ENCODE measurements around the gene SLC35F6.
"Not testable (repeated sequence)": the region's sequence is repeated elsewhere in the genome, so short reads cannot be mapped to it uniquely, and the experiment has no call there.

The SLC35F6 gene

DNA sequence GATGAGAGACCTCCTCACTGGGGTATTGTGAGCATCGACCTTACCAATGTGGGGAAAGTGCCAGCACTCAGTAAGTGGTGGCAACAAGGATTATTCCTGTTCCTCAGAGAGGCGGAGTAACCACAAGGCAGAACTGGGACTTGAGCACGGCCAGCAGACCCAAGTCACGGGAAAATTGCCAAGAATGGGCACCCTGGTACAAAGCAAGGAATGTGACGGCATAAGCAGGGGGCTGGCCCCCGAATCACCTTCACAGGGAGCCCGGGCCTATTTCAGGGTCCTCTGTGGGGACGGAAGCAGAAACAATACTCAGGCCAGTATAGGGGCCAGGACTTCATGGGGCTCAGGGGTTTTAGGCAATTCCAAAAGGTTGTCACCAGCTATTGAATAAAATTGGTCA is 47.2 kb downstream of the SLC35F6 start:
- Histone ChIP-seq H3K27ac (no peak overlapping the region), H3K4me3 (ENCODE audit: low read depth, low read length) (no peak overlapping the region), H3K27me3 (replicated peaks) (peaks cover 2% of the 10 kb centered on the region), H3K36me3 (replicated peaks) (no peaks in the 10 kb centered on the region)
- in situ Hi-C loops (cut with HindIII; ENCODE audit: low pct_ligation_motif_present, low sequenced_read_pairs), result no loop called here
- DNase-seq, result no peak
- TF ChIP-seq, protein P1, sequence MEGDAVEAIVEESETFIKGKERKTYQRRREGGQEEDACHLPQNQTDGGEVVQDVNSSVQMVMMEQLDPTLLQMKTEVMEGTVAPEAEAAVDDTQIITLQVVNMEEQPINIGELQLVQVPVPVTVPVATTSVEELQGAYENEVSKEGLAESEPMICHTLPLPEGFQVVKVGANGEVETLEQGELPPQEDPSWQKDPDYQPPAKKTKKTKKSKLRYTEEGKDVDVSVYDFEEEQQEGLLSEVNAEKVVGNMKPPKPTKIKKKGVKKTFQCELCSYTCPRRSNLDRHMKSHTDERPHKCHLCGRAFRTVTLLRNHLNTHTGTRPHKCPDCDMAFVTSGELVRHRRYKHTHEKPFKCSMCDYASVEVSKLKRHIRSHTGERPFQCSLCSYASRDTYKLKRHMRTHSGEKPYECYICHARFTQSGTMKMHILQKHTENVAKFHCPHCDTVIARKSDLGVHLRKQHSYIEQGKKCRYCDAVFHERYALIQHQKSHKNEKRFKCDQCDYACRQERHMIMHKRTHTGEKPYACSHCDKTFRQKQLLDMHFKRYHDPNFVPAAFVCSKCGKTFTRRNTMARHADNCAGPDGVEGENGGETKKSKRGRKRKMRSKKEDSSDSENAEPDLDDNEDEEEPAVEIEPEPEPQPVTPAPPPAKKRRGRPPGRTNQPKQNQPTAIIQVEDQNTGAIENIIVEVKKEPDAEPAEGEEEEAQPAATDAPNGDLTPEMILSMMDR (IDR thresholded peaks at IDR 0.05; ENCODE audit: low read depth, low read length, missing control alignments), result no peak

DNA sequence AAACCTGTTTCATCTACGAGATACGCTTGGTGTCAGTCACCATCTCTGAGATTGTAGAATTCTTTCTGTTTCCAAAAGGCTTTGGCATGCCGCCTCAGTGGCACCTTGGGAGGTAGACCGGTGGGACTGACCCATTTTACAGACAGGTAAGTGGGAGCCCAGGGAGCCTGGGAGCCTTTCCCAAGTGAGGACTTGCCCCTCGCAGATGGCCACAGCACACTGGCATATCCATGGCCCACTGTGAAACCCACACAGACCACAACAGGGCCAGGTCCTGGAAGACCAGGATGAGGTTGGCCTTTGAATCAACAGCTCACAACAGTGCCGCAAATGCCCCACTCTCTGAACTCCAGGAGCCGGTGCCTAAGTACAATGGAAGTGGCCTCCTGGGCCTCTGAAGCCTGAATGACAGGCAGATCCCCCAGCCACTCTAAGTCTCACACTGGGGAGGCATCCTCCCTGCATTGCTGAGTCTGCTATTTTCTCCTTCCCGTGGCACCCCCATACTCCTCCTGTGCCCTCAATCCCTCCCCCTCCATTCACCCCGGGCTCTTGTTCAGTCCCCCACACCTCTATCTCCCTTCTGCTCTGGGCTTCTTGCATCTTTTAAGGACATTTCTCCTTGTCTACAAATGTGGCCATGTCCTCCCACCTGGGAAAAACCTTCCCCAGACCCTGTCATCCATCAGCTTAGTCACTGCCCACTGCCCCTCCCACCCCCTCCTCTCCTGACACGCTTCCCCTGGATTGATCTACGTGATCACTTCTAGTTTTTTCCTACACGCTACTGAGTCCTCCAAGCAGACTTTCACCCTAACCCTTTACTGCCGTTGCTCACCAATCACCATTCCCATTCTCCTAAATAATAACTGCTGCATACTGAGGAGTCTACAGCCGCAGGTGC is 48.0 kb downstream of the SLC35F6 start:
- Histone ChIP-seq H3K36me3 (replicated peaks) (no peaks in the 10 kb centered on the region), H3K27me3 (replicated peaks) (peaks cover 2% of the 10 kb centered on the region), H3K4me3 (ENCODE audit: low read depth, low read length) (no peak overlapping the region), H3K27ac (no peak overlapping the region)
- no peak for DNase-seq
- TF ChIP-seq, protein P1 (IDR thresholded peaks at IDR 0.05; ENCODE audit: low read depth, low read length, missing control alignments), result no peak
- in situ Hi-C loops (cut with HindIII; ENCODE audit: low pct_ligation_motif_present, low sequenced_read_pairs), result no loop called here

DNA sequence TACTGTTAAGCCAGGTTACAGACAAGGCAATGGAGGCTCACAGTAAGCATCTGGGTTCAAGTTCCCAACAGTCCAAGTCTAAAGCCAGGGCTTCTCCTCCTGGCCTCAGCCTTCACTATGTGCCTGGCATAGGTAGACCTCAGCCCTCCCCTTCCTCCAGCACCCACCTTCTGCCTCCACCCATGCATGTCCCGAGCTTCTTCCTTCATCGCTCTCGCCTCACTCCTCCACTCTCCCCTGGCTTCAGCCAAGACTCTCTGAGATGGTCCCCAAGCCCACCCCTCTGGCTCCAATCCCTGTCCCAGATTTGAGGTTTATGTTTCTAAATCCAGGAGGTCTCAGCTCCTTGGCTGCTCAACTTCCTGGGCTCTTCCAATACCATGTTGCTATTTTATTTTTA is 48.6 kb downstream of the SLC35F6 start:
- Histone ChIP-seq H3K4me3 (ENCODE audit: low read depth, low read length) (no peak overlapping the region), H3K27me3 (replicated peaks) (peaks cover 2% of the 10 kb centered on the region), H3K27ac (no peak overlapping the region), H3K36me3 (replicated peaks) (no peaks in the 10 kb centered on the region)
- TF ChIP-seq, protein P1 (IDR thresholded peaks at IDR 0.05; ENCODE audit: low read depth, low read length, missing control alignments), result no peak
- no peak for DNase-seq
- in situ Hi-C loops (cut with HindIII; ENCODE audit: low pct_ligation_motif_present, low sequenced_read_pairs), result no loop called here

DNA sequence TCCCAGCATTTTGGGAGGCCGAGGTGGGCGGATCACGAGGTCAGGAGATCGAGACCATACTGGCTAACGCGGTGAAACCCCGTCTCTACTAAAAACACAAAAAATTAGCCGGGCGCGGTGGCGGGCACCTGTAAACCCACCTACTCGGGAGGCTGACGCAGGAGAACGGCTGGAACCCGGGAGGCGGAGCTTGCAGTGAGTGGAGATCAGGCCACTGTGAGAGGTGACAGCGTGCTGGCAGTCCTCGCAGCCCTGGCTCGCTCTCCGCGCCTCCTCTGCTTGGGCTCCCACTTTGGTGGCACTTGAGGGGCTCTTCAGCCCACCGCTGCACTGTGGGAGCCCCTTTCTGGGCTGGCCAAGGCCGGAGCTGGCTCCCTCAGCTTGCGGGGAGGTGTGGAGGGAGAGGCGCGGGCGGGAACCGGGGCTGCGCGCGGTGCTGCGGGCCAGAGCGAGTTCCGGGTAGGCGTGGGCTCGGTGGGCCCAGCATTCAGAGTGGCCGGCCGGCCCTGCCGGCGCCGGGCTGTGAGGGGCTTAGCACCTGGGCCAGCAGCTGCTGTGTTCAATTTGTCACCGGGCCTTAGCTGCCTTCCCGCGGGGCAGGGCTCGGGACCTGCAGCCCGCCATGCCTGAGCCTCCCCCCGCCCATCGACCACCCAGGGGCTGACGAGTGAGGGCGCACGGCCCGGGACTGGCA is 50.1 kb downstream of the SLC35F6 start:
- in situ Hi-C loops (cut with HindIII; ENCODE audit: low pct_ligation_motif_present, low sequenced_read_pairs); H3K27me3 ChIP-seq (replicated peaks); H3K4me3 ChIP-seq (ENCODE audit: low read depth, low read length); H3K27ac ChIP-seq; DNase-seq; H3K36me3 ChIP-seq (replicated peaks): not testable (repeated sequence)

DNA sequence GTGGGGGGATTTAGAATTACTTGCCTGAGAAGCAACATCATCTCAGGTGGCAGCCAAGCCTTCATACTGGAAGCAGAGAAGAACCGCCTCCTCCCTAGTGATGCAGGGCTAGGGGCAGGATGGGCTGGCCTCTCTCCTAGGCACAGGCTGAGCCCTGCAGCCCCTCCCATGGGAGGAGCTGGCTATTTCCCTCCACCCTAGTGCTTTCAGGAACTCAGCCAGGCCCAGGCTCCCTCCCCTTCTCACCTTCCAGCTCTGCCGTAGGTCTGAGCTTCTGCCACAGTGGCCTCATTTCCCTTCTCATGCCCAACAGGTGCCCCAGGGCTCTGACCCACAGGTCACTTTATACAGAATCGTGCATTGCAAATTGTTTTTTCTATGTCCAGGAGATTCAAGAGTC is 52.8 kb downstream of the SLC35F6 start:
- in situ Hi-C loops (cut with HindIII; ENCODE audit: low pct_ligation_motif_present, low sequenced_read_pairs), result no loop called here
- DNase-seq, result no peak
- peaks cover 2% of the 10 kb centered on the region for H3K27me3 ChIP-seq (replicated peaks)

DNA sequence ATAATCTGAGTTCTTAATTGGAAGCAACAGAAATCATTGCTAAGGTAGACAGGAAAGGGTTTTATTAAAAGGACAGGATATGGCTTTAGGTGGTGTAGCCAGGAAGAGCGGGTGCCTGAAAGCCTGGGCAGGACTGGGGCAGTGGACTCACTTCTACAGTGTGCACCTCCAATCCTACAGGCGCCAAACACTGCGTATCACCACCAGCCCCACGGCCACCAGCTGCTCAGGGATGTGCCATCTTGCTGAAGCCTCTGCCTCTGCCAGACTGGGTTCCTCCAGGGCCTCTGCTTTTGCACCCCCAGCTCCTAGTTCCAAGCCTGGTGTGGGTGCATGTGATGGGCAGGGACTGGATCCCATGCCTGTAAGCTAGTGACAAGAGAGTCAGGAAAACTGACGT is 54.2 kb downstream of the SLC35F6 start:
- H3K27ac ChIP-seq, result no peak overlapping the region
- H3K27me3 ChIP-seq (replicated peaks), result peaks cover 2% of the 10 kb centered on the region
- TF ChIP-seq, protein P1 (IDR thresholded peaks at IDR 0.05; ENCODE audit: low read depth, low read length, missing control alignments), result no peak
- in situ Hi-C loops (cut with HindIII; ENCODE audit: low pct_ligation_motif_present, low sequenced_read_pairs), result no loop called here
- no peak for DNase-seq
- H3K4me3 ChIP-seq (ENCODE audit: low read depth, low read length), result no peak overlapping the region
- H3K36me3 ChIP-seq (replicated peaks), result no peaks in the 10 kb centered on the region

More for the DNA sequence above, 52.8 kb downstream of the SLC35F6 start:
- Histone ChIP-seq H3K36me3 (replicated peaks) (no peaks in the 10 kb centered on the region), H3K27ac (no peak overlapping the region), H3K4me3 (ENCODE audit: low read depth, low read length) (no peak overlapping the region)
- TF ChIP-seq, protein P1 (IDR thresholded peaks at IDR 0.05; ENCODE audit: low read depth, low read length, missing control alignments), result no peak
